ENCODE measurements around the gene PITPNM2.

Gene PITPNM2

DNA sequence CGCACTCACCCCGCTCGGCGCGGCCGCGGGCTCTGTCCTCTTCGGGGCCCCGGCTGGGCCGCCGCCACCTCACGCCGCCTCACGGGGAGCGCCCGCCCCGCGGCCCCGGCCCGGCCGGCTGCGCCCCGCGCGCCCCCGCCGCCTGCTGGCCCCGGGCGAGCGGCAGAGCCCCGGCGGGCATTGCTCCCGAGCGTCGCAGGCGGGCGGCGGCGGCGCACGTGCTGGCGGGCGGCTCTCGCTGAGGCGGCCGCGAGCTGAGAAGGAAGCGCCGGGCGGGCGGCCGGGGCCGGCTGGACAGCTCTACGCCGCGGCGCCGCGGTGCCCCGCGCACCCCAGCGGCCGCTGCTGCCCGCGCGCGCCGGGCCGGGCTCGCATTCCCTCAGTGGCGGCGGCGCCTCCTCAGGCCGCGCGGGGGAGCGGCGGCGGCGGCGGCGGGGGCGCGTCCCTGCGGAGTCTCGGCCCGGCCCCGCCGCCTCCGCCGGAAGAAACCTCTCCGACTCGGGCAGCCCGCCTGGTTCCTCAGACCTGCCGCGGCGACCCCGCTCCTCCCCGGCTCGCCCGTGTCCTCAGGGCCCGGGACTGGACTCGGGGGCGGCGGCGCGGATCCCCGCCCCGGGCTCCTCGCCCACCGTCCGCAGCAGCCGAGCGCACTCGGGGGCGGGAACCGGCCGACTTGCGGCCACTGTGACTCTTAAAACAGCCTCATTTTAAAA, at the start of gene PITPNM2:
PITPNM2 (minus strand) TSS at position 347 of the 713 bp plus-strand sequence. CDS start 116,500 bp downstream, outside the sequence.
- DNase-seq (ENCODE audit: low read depth, low spot score), result no peak

DNA sequence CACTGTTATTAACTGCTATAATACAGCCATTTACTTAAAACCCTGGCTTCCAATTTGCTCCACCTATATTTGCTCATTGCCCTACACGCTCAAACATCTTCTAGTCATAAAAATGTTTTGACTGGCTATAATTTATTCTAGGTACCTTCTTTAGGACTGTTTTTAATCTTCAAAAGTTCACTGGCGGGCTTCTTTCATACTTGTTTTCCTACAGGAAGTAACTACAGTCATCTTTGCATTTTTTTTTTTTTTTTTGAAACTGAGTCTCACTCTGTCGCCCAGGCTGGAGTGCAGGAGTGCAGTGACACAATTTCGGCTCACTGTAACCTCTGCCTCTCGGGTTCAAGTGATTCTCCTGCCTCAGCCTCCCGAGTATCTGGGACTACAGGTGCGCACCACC, 49.5 kb upstream of the PITPNM2 start:
- no peak for DNase-seq (ENCODE audit: low read depth, low spot score)

DNA sequence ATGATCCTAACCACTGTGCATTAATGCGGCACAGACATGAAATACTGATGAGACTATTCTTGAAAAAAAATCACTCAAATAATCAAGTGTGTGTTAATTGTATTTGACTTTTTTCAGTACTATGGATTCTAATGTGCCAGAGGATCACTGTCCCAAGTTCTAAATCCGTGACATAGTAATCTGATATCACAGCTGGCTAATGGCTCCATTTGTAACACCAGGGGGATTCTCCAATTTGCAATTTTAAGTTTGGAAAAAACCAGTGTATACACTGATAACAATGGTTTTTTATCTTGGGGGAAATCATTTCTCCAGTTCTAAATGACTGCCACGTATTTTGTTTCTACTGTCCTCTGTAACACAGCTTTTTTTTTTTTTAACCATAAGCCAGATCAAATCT, 49.0 kb upstream of the PITPNM2 start:
- DNase-seq (ENCODE audit: low read depth, low spot score), result no peak

DNA sequence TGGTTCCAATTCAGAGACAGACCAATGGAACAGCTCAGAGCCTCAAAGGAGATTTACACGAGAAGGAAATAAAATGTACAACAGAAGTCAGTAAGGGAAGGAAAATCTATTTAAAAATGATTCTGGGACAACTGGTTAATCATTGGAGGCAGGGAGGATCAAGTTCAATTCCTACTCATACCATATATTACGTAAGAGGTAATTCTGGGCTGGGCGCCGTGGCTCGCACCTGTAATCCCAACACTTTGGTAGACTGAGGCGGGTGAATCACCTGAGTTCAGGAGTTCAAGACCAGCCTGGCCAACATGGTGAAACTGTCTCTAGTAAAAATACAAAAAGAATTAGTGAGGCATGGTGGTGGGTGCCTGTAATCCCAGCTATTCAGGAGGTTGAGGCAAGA, 36.7 kb upstream of the PITPNM2 start:
- no peak for DNase-seq (ENCODE audit: low read depth, low spot score)

DNA sequence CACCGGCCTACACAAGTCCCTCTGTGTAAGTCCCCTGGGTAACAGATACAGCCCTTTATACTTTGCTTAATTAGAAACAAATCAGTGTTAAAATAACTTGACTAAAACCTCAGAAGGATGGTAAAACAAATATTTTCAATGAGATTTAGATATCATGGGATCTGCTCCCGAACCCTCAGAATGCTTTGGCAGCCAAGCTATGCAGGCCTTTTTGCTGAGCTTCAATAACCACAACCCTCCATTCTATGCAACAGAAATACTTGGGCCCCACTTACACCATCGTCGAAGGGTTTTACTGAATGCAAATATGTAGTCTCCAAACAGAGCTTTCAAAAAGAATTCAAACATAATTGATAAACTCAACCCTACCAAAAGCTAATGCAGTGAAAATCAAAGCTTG, 29.3 kb upstream of the PITPNM2 start:
- no peak for DNase-seq (ENCODE audit: low read depth, low spot score)

DNA sequence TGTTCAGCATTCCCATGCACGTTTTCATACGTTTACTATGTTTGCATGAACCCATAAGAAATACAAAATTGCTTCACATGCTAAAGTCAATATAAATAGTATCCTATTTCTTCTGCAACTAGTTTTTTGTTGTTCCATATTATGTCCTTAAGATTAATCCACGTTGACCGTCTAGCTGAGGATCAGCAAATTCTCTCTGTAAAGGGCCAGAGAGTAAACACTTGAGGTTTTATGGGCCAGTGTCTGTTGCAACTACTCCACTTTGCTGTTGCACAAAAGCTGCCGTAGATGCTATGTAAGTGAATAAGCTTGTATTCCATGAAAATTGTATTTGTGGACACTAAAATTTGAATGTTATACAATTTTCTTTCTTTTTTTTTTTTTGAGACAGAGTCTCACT, 21.1 kb upstream of the PITPNM2 start:
- DNase-seq (ENCODE audit: low read depth, low spot score), result no peak

DNA sequence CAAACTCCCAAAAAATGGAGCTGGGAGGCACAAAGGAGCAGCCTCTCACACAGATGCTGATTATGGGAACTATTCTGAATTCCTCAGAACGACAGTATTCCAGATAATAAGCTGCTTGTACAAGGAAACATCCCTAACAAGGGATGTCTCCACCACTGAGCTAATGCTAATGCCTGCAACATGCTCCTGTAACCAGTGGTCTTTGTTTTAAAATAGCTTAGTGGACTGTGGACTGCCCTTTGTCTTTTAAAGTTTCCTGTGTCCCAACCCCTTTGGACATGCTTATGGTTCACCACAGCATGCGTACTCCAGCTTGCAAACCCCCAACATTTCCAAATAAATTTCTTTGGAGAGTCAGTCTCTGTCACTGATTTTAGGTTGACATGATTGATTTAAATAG, 16.4 kb upstream of the PITPNM2 start:
- no peak for DNase-seq (ENCODE audit: low read depth, low spot score)

DNA sequence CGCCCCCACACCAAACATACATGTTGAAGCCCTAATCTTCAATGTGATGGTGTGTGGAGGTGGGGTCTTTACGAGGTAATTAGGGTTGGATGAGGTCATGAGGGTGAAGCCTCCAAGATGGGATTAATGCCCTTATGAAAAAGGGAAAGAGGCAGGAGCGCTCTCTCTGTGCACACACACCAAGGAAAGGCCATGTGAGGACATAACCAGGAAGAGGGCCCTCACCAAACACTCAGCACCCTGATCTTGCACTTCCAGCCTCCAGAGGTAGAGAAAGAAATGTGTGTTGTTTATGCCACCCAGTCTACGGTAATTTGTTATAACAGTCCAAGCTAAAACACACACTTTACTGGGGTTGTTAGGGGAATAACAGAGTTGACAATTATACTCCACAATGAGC, 14.6 kb upstream of the PITPNM2 start:
- DNase-seq (ENCODE audit: low read depth, low spot score), result no peak

DNA sequence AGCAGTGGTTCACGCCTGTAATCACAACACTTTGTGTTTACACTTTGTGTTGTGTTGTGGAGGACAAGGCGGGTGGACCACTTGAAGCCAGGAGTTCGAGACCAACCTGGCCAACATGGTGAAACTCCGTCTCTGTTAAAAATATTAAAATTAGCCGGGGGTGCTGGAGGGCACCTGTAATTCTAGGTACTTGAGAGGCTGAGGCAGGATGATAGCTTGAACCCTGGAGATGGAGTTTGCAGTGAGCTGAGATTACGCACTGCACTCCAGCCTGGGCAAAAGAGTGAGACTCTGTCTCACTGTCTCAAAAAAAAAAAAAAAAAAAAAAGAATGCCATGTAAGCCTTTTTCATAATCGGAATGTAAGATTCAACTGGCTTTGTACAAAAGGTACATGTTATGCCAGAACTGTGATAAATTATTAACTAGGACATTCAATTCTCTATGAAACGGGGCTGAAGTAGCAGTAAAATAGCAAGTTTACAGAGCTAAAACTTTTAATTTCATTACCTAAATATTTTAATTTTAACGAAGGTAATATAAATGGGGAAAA, 13.9 kb upstream of the PITPNM2 start:
- DNase-seq (ENCODE audit: low read depth, low spot score), result no peak

DNA sequence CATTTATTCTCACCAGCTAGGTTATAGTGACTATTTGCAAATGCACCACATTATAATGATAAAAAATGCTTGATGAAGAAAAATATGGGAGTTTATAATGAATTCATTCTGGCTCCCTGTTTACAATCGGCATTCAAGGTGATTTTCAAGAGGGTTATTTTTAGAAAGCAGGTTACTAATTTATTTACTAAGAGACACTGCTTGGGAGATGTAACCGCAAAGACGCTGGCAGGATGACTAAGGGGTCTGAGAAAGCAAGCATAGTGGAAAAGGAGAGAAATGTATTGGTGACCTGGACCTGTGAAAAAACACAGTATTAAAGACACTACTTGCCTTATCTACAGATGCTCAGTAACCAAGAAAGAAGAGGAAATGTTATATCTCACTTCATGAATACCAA, 13.3 kb upstream of the PITPNM2 start:
- no peak for DNase-seq (ENCODE audit: low read depth, low spot score)

DNA sequence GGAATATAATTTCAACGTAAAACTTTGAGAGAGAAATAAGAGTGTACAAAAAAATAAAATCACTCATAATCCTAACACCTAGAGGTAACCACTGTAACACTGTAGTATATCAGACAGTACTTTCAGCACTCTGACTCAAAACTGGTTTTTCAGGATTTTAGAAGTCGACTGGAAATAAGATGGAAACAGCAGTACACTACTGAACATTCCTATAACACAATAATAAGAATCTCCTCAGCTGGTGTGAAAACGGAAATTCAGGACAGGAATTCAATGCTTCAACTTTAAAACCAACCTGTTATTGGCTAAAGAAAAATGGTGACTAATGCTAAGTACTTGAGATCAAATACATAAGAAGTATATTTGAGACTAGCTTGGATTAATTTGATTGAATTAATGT, 12.3 kb upstream of the PITPNM2 start:
- no peak for DNase-seq (ENCODE audit: low read depth, low spot score)

DNA sequence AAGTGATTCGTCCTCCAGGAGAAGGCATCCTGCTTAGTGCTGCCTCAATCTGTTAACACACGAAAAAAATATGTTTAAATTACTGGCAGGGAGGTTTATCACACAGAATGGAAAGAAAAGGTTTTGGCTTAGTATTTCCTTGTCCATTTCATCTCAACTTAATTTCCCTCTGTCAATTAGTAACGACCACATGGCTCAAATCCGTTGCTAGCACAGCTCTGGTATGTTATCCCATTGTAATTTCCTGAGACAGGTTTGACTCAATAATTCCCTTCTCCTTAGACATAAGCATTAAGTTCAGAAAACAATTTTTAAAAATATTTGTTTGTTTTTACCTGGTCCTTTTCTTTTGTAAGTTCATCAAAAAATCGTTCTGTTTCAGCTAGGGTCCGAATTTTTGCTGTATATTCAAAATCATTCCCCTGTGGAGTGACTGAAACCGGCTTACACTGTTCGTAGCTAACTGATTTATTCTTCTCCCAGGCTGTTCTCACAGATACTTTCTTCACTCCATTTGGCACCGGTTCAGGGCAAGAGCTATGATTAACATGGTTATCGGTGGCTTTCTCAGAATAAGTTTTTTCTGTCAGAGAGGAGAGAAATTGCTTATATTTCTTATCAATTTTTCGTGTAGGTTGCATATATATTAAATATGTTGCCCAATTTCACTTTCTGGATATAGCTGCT, 10.1 kb upstream of the PITPNM2 start:
- no peak for DNase-seq (ENCODE audit: low read depth, low spot score)

DNA sequence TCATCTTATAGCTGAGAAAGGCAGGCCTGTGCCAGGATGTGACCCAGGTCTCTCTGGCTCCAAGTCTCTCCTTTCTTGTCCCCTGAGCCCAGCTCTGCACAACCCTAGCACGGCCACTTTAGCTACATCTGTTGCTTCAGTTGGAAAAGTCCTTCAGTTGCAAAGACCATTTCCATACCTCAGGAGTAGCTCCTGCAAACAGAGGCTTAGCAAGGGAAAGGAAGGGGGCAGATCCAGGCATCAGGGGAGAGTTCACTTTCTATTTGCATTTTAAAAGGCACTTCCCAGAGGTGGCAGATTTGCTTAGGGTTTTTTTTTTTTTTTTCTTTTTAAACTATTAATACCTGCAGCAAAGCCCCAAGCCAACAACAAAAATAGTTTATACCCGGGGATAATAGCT, 3.0 kb upstream of the PITPNM2 start:
- DNase-seq (ENCODE audit: low read depth, low spot score), result peak; percentile 38

DNA sequence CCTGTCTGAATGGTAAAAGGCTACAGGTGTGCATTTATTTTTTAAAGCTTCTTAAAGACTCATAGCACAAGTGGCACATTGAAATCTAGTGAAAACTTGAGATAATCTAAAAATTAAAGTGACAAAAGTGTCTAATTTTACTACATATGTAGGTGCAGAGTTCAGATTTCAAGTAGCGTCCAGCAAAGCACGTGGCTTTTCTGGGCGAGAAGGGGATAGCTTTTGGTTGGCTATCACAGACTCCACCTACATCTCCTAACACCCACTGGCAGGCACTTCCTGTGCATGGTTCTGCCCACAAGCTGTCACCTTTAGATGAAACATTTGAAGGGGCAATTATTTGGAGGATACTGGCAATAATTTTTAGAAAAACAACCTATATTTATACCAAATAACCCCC, 1.9 kb upstream of the PITPNM2 start:
- no peak for DNase-seq (ENCODE audit: low read depth, low spot score)

DNA sequence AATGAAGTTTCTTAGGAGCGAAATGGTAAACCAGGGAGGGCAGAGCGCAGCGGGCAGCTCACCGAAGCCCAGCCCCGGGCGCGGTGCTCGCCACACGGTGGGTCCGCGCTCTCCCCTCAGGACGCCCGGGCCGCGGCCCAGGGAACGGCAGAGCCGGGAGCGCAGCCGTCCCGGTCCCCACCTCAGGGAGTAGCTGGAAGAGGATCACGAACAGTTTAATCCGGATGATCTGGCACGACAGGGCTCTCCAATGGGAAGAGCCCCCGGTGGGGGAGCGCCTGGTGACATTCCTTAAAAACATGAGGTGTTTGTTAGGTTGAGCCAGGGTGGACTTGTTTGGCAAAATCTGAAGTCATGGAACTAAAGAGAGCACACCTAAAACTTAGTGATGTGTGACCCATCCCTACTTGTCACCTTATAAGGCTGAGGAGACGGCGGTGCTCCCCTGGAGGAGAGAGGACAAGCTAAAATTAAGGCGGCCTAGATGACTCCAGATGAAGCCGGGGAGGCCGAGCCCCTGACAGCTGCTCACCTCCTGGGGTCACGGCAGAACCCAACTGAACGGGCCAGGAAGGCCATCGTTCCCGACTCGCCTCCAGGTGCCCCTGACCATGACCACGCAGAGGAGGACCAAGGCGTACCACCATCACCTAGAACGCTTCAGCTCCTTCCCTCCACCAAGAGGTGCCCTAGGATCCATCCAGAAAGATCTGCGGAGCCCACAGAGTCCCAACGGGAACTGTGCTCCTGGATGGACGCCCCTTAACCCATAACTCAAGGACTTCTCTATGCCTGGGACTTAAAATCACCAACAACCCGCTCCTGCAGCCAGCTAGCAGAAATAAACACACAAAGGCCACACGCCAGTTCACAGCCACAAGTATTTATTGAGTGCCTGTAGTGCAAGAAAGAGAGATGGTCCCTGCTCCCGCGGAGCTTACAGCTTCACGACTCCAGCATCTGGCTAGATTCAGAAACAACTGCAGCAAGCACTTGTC, 866 bp upstream of the PITPNM2 start:
- no peak for DNase-seq (ENCODE audit: low read depth, low spot score)

DNA sequence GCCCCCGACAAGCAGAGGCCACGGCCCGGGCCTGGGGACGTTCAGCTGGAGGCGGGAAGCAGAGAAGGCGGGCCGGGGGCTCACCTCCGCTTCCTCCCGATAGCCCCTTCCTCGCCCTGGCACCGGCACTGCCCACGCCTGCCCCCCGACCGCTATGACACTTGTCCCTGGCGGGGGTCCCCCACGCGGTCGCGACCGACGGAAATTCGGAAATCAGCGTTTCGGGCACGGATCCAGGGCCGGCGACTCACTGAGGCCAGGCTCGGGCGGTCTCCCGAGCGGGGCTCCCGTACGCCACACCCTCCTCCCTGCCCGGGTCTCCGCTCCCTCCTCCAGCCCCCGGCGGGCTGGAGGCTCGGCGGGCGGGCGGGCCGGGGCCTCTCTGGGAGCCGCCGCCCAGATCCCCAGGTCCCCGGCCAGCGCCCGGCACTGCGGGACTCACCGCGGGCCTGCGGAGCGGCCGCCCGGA, 581 bp downstream of the PITPNM2 start:
- no peak for DNase-seq (ENCODE audit: low read depth, low spot score)

DNA sequence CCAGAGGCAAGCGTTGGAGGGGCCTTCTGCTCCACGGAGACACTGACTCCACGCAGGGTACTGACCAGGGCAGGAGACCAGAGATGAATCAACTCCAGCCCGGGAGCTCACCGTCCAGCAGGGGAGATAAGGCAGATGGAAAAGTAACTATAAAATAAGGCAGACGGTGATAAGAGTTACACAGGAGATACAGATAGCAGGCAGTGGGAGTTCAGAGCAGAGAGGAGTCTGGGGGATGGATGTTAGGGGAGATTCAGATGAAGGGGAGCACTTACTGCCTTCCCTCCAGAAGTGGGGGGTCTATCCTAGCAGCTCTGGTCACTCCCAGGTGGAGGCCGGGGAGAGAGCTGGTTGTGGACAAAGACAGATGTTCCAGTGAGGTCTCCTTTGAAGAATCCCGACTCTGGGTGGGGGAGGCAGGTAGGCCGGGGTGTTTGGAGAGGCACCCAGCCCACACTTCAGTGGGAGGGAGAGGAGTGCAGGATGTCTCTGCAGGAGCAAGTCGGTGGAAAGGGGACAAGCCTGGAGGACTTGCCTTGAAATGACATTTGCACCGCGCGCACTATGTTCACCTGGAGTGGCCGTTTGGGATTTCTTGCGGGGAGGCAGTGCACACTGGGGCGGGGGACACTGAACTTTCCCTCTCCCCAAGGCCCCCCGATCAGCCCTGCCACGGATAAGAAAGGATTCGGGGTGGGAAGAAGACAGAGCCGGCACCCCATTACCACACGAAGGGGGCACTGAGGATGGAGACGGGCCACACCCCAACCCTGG, 1.2 kb downstream of the PITPNM2 start:
- DNase-seq (ENCODE audit: low read depth, low spot score), result no peak

DNA sequence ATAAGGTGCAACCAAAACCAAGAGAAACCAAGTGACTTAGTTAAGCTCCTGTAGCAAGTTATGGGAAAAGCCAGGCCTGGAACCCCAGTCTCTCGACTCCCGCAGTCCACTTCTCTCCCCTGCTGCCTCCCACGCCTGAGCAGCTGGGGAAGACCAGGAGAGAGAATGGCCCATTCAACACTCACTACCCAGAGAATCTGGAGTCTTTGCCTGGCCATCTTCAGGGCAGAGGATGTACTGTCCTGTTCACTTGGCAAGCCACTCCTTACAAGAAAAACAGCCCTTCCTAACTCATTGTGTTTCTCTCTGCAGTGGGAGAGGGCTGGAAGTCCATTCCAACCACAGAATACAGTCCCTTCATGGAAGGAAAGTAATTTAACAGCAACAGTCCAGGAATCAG, 1.8 kb downstream of the PITPNM2 start:
- DNase-seq (ENCODE audit: low read depth, low spot score), result no peak

DNA sequence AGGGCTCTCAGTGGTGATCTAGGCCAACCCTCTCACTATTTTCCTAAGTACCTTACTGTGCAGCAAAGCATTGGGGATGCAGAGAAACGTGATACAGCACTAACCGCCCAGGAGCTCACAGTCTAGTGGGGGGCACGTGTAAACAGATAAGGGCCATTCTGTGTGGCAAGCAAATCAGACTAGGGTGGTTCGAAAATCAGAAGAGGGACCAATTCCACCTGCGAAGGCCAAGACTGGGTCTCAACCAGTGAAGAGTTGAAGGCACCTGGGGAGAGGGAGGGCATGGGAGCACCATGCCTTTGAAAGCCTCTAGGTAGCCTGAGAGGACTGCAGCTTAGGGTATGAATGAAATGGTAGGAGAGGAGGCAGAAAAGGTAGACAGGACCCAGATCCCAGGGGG, 2.2 kb downstream of the PITPNM2 start:
- DNase-seq (ENCODE audit: low read depth, low spot score), result no peak

DNA sequence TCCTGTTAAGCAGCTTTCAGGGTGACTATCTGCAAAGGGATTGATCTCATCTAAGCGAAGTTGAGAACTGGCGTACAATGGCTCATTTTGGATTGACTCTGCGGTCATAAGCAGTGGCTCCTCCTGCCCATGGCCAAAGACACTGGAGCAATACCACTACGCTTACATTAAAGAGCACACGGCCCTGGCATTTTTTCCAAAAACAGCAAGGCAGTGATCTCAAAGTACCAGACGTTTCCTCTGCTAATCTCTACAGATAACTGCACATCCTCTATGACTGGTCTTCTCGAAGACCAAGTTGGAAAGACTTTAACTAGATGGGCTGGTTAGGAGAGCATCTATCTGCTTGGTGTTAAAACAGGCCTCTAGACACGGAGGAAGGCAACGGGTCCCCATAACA, 2.7 kb downstream of the PITPNM2 start:
- DNase-seq (ENCODE audit: low read depth, low spot score), result no peak

DNA sequence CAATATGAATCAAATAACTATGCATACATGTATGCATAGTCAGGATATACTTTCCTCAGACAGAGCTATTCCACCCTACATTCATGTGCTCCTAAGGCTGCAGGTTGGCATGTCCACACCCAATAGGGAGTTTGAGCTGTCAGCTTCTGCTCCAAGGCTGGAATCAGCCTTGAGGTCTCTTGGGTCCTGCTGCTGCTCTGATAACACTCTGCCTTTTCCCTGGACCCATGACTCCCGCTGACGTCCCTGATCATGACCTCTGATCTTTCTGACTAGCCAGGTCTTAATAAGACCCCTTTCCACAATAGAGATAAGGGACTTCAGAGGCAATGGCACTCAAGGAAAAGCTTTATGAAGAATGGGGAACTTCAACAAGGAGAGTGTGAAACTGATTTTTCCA, 5.7 kb downstream of the PITPNM2 start:
- DNase-seq (ENCODE audit: low read depth, low spot score), result no peak

Measured in iPS DF 19.7 (cell line).